GM12878 (cell line): ENCODE measurements around the gene KCTD2. TPM values are rescaled to one million over a fixed set of nuclear protein-coding genes. Genes with fewer than 3 reads are reported as not detected.

Experiments
- ATAC-seq: fragments of 200-7000 bp; cut with Tn5 transposase; 3 replicates; pipeline ENCODE4 v1.9.1; 2020; ENCODE audit warnings: mild to moderate bottlenecking, moderate library complexity
- BruUV-seq: library from RNA; stranded (reverse); fragments of 400-500 nt; replicated peaks from 2 replicates; lab custom pipeline; 2021; lab: Mats Ljungman, UMichigan
- CTCF ChIA-PET: fragments of 300-600 bp; sonication (Branson Sonifier 250); formaldehyde crosslinking; extraction: SDS; loops from one replicate; lab custom pipeline; 2021; ENCODE audit warnings: inconsistent platforms; lab: Yijun Ruan, JAX
- POLR2A ChIA-PET: fragments of 350-600 bp; formaldehyde crosslinking; extraction: SDS; loops from one replicate; lab custom pipeline; 2021; ENCODE audit warnings: inconsistent platforms; lab: Charles Lee
- RAD21 ChIA-PET: fragments of 300-600 bp; sonication (Branson Sonifier 250); formaldehyde crosslinking; loops from one replicate; lab custom pipeline; 2023; ENCODE audit warnings: antibody characterized with exemption; ENCODE audit not compliant: unreplicated experiment; lab: Charles Lee
- SMC1A ChIA-PET: fragments of 300-600 bp; sonication (Branson Sonifier 250); formaldehyde crosslinking; loops from one replicate; lab custom pipeline; 2023; ENCODE audit not compliant: unreplicated experiment, uncharacterized antibody; lab: Charles Lee
- DNase-seq: peaks from one replicate; pipeline ENCODE4 v3.0.0-alpha.2; 2011; ENCODE audit warnings: low read depth, low spot score
- FAIRE-seq: peaks from 3 replicates; lab custom pipeline; 2011; peaks lifted over from hg19 to GRCh38; lab: Jason Lieb, UNC
- H2AFZ ChIP-seq: 2 replicates; pipeline ENCODE4 v1.6.0; 2011; ENCODE audit warnings: low read depth, low read length, control low read depth; ENCODE audit not compliant: control insufficient read depth
- H3K27ac ChIP-seq: 2 replicates; pipeline ENCODE4 v1.5.1; 2011; ENCODE audit warnings: control low read depth; ENCODE audit not compliant: control insufficient read depth, insufficient read depth
- H3K27me3 ChIP-seq, 2 experiments: replicated peaks in 1 of 2; 2 replicates each; pipeline versions ENCODE4 v1.6.0 to v1.6.1; 2011; ENCODE audit warnings: low read length in 1 of 2; ENCODE audit not compliant: control insufficient read depth in 2 of 2, insufficient read depth in 2 of 2
- H3K36me3 ChIP-seq, 2 experiments: 2 replicates each; pipeline ENCODE4 v1.5.1; 2011; ENCODE audit warnings: low read length in 1 of 2; ENCODE audit not compliant: control insufficient read depth in 2 of 2, insufficient read depth in 2 of 2
- H3K4me1 ChIP-seq: 2 replicates; pipeline ENCODE4 v1.6.1; 2011; ENCODE audit warnings: mild to moderate bottlenecking, low read length, moderate library complexity, mixed read lengths; ENCODE audit not compliant: control insufficient read depth, insufficient read depth
- H3K4me2 ChIP-seq: 2 replicates; pipeline ENCODE4 v1.6.0; 2011; ENCODE audit warnings: control low read depth; ENCODE audit not compliant: control insufficient read depth, insufficient read depth
- H3K4me3 ChIP-seq: fragments of 200-600 bp; sonication (generic); 2 replicates; pipeline ENCODE4 v1.5.1; 2016
- H3K79me2 ChIP-seq: 2 replicates; pipeline ENCODE4 v1.6.0; 2011; ENCODE audit warnings: low read length; ENCODE audit not compliant: control insufficient read depth, insufficient read depth
- H3K9ac ChIP-seq: 2 replicates; pipeline ENCODE4 v1.8.0; 2011; ENCODE audit warnings: low read length, control low read depth, mixed read lengths; ENCODE audit not compliant: control insufficient read depth, insufficient read depth
- H3K9me3 ChIP-seq: replicated peaks from 3 replicates; pipeline ENCODE4 v1.5.1; 2011; ENCODE audit warnings: mild to moderate bottlenecking, low read length; ENCODE audit not compliant: control insufficient read depth, insufficient read depth
- H4K20me1 ChIP-seq: 2 replicates; pipeline ENCODE4 v1.6.0; 2011; ENCODE audit not compliant: control insufficient read depth, insufficient read depth
- IRF4 ChIP-seq: IDR thresholded peaks from 2 replicates; pipeline ENCODE4 v1.6.1; 2011; ENCODE audit warnings: low read depth, low read length
- MAX ChIP-seq: IDR thresholded peaks from 2 replicates; pipeline ENCODE4 v1.6.1; 2012; ENCODE audit warnings: low read depth, low read length, improper control_type of control experiment
- MLLT1 ChIP-seq: fragments of 450-650 bp; IDR thresholded peaks from 2 replicates; pipeline ENCODE4 v1.6.1; 2016; ENCODE audit warnings: mild to moderate bottlenecking
- MYC ChIP-seq: IDR thresholded peaks from 2 replicates; pipeline ENCODE4 v1.6.1; 2011; ENCODE audit warnings: mild to moderate bottlenecking, low read length, moderate library complexity, inconsistent platforms; ENCODE audit not compliant: insufficient read depth, insufficient replicate concordance, insufficient read length, severe bottlenecking
- POLR2A ChIP-seq: IDR thresholded peaks from 2 replicates; pipeline ENCODE4 v1.6.1; 2011; ENCODE audit warnings: low read depth, mild to moderate bottlenecking, low read length
- POLR2AphosphoS2 ChIP-seq: IDR thresholded peaks from 2 replicates; pipeline ENCODE4 v1.6.1; 2011; ENCODE audit warnings: low read depth, mild to moderate bottlenecking, low read length, improper control_type of control experiment, moderate library complexity
- SMC3 ChIP-seq: IDR thresholded peaks from 2 replicates; pipeline ENCODE4 v1.6.1; 2011; ENCODE audit warnings: low read length, improper control_type of control experiment, borderline replicate concordance
- YY1 ChIP-seq: IDR thresholded peaks from 2 replicates; pipeline ENCODE4 v1.6.1; 2011; ENCODE audit warnings: low read depth, mild to moderate bottlenecking, low read length
- ZBTB33 ChIP-seq: fragments of 450-650 bp; IDR thresholded peaks from 2 replicates; pipeline ENCODE4 v1.6.1; 2017; ENCODE audit warnings: mild to moderate bottlenecking
- ZNF207 ChIP-seq: fragments of 450-650 bp; IDR thresholded peaks from 2 replicates; pipeline ENCODE4 v1.6.1; 2014; ENCODE audit warnings: antibody characterized with exemption, mild to moderate bottlenecking, borderline replicate concordance
- ZNF217 ChIP-seq: fragments of 450-650 bp; IDR thresholded peaks from 2 replicates; pipeline ENCODE4 v1.6.1; 2017; ENCODE audit warnings: antibody characterized with exemption, mild to moderate bottlenecking
- WGBS: methylation state at CpG from one replicate; pipeline ENCODE4 v1.1.6; 2016; ENCODE audit warnings: low lambda C conversion rate; ENCODE audit not compliant: insufficient replicate concordance, insufficient coverage; ENCODE audit errors: missing lambda C conversion rate; 5-methylcytosine and 5-hydroxymethylcytosine counted together
- in situ Hi-C: fragments of 300-500 bp; cut with MboI; formaldehyde crosslinking; loops from 9 replicates; pipeline ENCODE4 v1.14.3; 2018; ENCODE audit warnings: mixed read lengths
- intact Hi-C: fragments of 100-400 bp; cut with micrococcal nuclease; formaldehyde crosslinking; loops from one replicate; pipeline ENCODE4 v1.14.2; 2022; ENCODE audit not compliant: unreplicated experiment
- polyA plus RNA-seq, 11 experiments: library from polyadenylated mRNA; depleted of rRNA in 4 of 11; unstranded in 6 of 11; stranded (reverse) in 5 of 11; fragments of >200 nt; fragmentation: Nextera tagmentation in 4 of 11; fragmentation: Illumina TruSeq in 1 of 11; extraction: Ambion mirVana in 4 of 11; extraction: Trizol in 1 of 11; gene quantifications; 1 replicate in 1 of 11; 2 replicates in 10 of 11; pipeline versions ENCODE4 v1.2.1 to v1.2.3, GENCODE V29; 2011 to 2016; ENCODE audit warnings: inconsistent platforms in 2 of 11, missing spikeins in 2 of 11, low read depth in 1 of 11
- total RNA-seq, 4 experiments: library from RNA; depleted of rRNA in 3 of 4; stranded (reverse); fragments of >200 nt in 3 of 4; fragmentation: Illumina TruSeq in 1 of 4; extraction: Trizol in 1 of 4; gene quantifications; 2 replicates each; pipeline versions ENCODE4 v1.2.1 to v1.2.3, GENCODE V29; 2013 to 2021

Gene KCTD2
- total and polyA plus RNA-seq, 10 of the 15 experiments (the other 5 are each of a cell fraction or from before 2014, with no cell fraction given), result 1.5 to 27.5 (median 13.7) TPM

DNA sequence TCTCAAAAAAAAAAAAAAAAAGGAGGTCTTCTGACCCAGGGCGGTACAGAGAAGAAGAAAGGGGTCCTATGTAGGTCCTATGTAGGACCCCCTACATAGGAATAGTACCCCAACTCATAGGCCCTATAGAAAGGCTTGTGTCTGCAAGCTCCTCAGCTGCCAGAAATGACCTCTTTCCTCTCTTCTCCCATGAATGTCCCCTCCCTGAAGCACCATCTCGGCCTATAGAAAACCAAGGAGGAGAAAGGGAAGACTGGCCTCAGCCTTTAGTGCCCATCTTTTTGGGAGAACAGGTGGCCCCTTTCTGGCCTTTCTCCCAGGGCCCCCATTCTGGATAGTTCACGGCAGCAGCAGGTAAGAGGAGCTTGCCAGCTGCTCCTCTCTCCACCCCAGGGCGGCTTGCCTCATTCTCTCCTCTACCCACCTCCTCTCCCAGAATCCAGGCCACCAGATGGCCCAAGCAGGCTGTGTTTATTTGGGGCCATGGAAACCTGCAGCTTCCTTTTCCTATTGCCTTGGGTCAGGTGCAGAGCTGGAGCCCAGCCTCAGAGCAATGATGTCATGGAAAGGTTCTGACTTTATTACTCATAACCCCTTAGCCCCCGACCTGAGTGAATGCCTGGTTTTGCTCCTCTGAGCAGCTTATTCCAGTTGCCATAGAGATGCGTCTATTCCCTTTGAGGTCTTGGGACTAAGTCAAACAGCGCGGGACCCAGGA, 36.2 kb upstream of the KCTD2 start:
- FAIRE-seq, result no peak
- intact Hi-C loops, result no loop called here
- ChIA-PET SMC1A (interaction anchor here (0.5 to 4.8 kb wide), 8 partner anchors 9 to 401 kb away, joined by 3 to 23 read pairs (median 4); no protein-coding TSS in a partner anchor), CTCF (interaction anchor here (0.9 to 3.9 kb wide), 9 partner anchors 14 to 106 kb away, joined by 3 to 64 read pairs (median 7); partner anchors contain the start of gene SLC16A5), POLR2A (interaction anchor here (0.5 to 3.5 kb wide), 6 partner anchors 21 to 522 kb away, joined by 3 to 11 read pairs (median 4); partner anchors contain the start of gene ARMC7), RAD21 (interaction anchor here (0.7 to 5.4 kb wide), 6 partner anchors 21 to 191 kb away, joined by 3 to 35 read pairs (median 4); no protein-coding TSS in a partner anchor)
- BruUV-seq, result no TSS peak
- TF ChIP-seq ZNF217 (no peak), ZBTB33 (no peak), ZNF207 (no peak), MAX (no peak), SMC3 (no peak), YY1 (no peak), MLLT1 (no peak), IRF4 (no peak), MYC (no peak), POLR2AphosphoS2 (no peak), POLR2A (no peak)
- Histone ChIP-seq H3K4me2 (no peak overlapping the region), H3K36me3 (no peaks in the 10 kb centered on the region), H3K27me3 (no peaks in the 10 kb centered on the region; a peak in 1 of 4 replicates), H2AFZ (peak overlapping the region; percentile 7; the same call in 1 of the 2 replicates), H3K27ac (no peak overlapping the region), H3K9ac (no peak overlapping the region), H4K20me1 (no peaks in the 10 kb centered on the region), H3K9me3 (no peaks in the 10 kb centered on the region), H3K4me1 (peaks cover 8% of the 10 kb centered on the region), H3K79me2 (peaks cover 14% of the 10 kb centered on the region), H3K4me3 (no peak overlapping the region)
- 84% methylated on average over 7 of the region's 8 CpGs for WGBS
- no peak for DNase-seq
- in situ Hi-C loops, result no loop called here
- no peak for ATAC-seq
